GM12873 (cell line): Measurements from ENCODE around the gene KCNK5.

Experiments used
- TF ChIP-seq, protein P1 (sequence below): IDR thresholded peaks from 2 replicates; pipeline ENCODE4 v1.5.1; 2012; ENCODE audit warnings: low read depth, mild to moderate bottlenecking, moderate library complexity, low read length, control low read depth; ENCODE audit not compliant: insufficient read depth; ENCODE audit errors: missing control alignments

The KCNK5 gene

DNA sequence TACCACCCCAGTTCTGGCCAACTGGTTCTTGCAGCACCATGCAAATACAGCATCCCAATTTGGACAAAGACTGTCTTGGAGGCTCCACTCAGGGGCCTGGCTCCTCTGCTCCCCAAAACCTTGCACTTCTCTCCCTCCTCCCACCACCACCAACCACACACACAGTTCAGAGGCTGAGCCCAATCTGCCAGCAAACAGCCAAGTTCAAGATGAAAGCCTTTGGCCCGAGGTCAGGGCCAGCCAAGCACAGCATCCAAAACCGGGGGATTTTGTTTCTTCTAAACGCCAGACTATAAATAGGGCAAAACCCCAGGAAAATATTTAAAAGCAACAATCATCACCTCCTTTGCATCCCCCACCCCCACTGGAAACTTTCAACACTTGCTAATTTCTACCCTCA is 5.7 kb downstream of the KCNK5 start:
- TF ChIP-seq, protein P1, sequence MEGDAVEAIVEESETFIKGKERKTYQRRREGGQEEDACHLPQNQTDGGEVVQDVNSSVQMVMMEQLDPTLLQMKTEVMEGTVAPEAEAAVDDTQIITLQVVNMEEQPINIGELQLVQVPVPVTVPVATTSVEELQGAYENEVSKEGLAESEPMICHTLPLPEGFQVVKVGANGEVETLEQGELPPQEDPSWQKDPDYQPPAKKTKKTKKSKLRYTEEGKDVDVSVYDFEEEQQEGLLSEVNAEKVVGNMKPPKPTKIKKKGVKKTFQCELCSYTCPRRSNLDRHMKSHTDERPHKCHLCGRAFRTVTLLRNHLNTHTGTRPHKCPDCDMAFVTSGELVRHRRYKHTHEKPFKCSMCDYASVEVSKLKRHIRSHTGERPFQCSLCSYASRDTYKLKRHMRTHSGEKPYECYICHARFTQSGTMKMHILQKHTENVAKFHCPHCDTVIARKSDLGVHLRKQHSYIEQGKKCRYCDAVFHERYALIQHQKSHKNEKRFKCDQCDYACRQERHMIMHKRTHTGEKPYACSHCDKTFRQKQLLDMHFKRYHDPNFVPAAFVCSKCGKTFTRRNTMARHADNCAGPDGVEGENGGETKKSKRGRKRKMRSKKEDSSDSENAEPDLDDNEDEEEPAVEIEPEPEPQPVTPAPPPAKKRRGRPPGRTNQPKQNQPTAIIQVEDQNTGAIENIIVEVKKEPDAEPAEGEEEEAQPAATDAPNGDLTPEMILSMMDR = no peak

DNA sequence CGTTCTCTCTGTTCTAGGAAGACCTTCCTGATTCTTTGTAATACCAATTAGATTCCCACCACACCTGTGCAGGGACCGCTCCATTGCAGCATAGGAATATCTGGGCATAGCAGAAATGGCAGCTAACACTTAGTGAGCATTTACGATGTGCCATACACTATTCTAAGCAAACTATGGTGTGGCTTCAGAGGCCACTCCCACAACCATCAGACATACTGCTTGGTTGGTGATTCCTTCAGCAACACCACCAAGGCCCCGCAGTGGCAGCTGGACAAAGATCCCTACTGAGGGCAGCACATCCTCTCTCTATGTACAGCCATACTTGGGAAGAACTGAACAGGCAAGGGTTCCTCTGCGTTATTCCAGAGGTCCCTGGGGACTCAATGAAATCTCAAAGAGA is 6.2 kb downstream of the KCNK5 start:
- TF ChIP-seq, protein P1 = no peak

DNA sequence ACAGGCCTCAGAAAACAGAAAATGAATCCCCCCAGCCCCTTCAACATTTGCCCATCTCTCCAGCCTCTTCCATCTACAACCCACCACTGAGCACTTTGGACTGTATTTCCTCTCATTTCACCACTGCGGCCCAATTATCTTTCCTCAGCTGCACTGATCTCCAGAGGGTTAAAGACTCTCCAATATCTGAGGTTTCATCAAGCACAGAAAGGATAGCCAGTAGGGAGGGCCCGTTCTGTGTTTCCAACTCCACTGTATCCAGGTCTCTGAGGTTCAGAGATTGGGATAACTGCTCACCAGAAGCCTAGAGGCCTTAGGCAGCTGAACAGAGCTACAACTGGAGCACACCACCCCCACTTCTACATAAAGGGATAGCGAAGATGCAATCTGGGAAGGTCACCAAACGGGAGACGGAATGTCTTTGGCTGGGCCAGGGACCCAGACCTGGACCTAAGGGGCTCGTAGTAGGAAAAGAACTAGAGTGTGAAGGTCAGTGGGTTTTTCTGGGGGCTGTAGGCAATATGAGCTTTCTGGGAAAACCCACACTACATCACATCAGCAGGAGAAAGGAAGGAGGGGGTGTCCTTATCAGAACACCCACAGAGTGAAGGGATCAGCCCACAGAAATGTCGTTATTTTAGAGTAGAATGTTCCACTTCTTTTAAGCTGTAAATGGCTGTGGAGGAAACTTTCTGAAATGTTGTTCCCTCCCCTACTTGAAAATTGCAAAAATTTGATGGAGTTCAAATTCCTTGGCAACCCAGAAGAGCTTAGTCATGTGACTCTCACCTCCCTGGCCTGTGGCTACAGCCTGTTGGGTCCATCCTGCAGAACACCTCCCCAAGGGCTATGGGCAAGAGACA is 7.3 kb downstream of the KCNK5 start:
- TF ChIP-seq, protein P1 = no peak

DNA sequence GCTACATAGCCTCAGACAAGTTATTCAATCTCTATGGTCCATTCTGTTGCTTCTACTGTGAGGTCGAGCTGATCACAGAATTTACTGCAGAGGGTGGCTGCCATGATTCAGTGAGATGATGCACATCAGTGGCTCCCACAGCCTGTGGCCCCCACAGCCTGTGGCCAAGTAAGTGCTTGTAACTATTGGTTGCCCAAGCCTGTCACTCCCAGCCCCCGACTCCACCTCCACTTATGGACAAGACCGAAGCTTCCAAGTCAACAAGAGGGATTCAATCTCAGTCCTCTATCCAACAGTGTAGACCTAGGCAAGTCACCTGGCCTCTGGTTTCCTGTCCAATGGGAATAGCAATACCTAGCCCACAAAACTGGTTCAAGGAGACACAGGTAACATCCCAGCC is 8.2 kb downstream of the KCNK5 start:
- TF ChIP-seq, protein P1 = no peak

DNA sequence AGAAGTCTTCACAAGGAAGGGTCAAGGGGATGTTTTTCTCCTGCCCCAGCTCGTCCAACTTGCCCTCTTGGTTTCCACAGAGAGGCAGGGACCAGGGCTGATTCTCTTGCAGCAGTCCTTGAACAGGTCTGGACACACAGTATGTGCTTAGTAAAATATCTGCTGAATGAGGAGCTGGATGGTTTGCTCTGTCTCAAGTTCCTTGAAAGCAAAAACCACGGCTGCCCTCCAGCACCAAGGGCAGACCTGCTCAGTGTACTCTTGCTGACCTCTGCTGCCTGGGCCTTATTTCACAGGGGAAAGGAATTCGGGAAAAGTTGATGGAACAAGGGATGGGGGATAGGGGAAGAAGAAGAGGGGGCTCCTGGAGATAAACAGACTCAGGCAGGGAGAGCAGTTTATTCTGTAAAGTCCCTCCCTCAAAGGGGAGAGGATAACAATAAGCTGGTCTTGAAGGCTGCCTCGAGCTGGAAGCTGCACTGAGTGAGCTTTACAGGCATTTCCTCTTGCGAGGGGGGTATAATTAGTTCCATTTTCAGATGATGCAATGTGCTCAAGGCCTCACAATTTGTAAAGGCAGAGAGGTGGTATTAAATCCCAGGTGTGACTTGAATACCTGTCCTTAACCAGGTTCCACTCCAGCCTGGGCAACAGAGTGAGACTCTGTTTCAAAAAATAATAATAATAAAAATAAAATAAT is 10.3 kb downstream of the KCNK5 start:
- TF ChIP-seq, protein P1 = no peak

DNA sequence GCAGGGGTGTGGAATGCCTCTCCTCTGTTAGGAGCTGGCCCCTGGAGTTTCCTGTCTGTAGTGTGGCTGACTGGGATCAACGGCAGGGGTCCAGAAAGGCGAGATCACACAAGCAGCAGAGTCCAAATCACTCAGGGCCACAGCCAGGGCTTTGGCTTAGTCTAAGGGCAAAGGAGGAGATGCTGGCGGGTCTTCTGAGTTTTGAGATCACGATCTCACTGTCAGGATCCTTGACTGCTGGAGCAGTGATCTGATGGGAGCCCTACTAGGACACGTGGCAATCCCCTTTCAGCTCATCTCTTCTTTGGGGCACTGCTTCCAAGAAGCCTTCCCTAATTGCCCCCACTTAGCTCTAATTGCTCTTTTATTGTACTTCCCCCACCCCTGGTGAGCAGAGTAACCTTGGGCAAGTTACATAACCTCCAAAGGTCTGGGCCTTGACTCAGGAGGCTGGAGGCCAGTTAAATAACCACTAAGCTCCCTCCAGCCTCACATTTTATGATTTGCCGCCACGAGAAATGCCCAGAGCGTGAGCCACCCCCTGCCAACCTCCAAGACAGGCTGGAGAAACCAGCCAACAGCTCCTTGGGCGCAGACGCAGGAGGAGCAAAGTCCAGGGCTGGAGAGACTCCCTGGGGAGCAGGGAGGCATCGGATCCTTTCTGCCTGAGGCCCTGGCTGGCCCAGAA is 12.0 kb downstream of the KCNK5 start:
- TF ChIP-seq, protein P1 = no peak

DNA sequence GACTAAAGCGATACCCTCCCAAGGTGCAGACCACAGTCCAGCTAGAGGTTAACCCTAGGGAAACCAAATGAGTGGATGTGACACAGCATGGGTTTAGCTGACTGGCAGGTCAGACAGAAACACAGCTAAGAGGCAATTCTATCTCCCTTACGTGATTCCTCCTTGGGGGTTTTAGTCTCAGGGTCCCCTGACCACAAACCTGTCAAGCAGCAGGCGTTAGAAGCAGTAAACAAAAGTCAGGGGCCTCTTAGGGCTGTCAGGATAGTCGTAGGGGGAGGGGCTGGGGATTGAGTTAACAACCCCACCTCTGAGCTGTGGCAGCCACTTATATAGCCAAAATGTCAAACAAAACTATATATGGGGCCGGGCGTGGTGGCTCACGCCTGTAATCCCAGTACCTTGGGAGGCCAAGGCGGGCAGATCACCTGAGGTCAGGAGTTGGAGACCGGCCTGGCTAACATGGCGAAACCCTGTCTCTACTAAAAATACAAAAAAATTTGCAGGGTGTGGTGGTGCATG is 13.6 kb downstream of the KCNK5 start:
- TF ChIP-seq, protein P1 = no peak
